ENCODE data around the gene RIOK1.

DNA sequence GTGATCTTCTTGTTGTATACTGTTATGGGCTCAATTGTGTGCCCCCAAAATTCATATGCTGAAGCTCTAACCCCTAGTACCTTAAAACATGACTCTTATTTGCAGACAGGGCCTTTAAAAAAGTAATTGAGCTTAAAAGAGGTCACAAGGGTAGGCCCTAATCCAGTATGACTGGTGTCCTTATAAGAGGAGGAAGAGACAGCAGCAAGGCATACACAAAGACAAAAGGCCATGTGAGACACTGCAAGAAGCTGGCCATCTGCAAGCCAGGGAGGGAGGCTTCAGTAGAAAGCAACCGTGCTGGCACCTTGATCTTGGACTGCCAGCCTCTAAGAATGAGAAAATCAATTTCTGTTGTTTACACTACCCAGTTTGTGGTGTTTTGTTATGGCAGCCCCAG is 8.5 kb upstream of the RIOK1 start:
- TF ChIP-seq, protein P1, sequence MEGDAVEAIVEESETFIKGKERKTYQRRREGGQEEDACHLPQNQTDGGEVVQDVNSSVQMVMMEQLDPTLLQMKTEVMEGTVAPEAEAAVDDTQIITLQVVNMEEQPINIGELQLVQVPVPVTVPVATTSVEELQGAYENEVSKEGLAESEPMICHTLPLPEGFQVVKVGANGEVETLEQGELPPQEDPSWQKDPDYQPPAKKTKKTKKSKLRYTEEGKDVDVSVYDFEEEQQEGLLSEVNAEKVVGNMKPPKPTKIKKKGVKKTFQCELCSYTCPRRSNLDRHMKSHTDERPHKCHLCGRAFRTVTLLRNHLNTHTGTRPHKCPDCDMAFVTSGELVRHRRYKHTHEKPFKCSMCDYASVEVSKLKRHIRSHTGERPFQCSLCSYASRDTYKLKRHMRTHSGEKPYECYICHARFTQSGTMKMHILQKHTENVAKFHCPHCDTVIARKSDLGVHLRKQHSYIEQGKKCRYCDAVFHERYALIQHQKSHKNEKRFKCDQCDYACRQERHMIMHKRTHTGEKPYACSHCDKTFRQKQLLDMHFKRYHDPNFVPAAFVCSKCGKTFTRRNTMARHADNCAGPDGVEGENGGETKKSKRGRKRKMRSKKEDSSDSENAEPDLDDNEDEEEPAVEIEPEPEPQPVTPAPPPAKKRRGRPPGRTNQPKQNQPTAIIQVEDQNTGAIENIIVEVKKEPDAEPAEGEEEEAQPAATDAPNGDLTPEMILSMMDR (IDR thresholded peaks at IDR 0.05): no peak
- TF ChIP-seq POLR2A (IDR thresholded peaks at IDR 0.05): no peak
